ENCODE data around the gene NUP93. TPM values are rescaled to one million over a fixed set of nuclear protein-coding genes. Genes with fewer than 3 reads are reported as not detected.
"Not testable (repeated sequence)": the region's sequence is repeated elsewhere in the genome, so short reads cannot be mapped to it uniquely, and the experiment has no call there.

Gene NUP93
- polyA plus RNA-seq, 10 donors: 36.8 to 52.1 (median 45.5) TPM

DNA sequence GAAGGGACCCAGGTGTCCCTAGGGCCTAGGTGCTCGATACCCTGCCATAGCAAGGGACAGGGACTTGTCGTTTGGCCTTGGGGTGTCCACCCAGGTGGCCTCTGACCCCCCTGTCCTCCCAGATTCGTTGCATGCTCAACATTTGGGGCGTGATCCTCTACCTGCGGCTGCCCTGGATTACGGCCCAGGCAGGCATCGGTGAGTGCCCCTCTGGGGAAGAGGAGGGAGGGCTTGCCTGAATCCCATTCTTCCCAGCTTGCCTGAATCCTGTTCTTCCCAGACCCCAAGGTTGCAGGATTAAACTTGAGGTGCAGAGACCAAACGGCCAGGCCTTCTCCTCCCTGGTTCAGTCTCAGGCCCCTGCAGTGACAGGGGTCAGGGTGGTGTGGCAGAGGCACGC is 138.2 kb downstream of the NUP93 start:
- DNase-seq: no peak

- DNase-seq: not testable (repeated sequence)
These were observed 138.8 kb downstream of the NUP93 start for GRCh38 chr16:56868766-56869165.

DNA sequence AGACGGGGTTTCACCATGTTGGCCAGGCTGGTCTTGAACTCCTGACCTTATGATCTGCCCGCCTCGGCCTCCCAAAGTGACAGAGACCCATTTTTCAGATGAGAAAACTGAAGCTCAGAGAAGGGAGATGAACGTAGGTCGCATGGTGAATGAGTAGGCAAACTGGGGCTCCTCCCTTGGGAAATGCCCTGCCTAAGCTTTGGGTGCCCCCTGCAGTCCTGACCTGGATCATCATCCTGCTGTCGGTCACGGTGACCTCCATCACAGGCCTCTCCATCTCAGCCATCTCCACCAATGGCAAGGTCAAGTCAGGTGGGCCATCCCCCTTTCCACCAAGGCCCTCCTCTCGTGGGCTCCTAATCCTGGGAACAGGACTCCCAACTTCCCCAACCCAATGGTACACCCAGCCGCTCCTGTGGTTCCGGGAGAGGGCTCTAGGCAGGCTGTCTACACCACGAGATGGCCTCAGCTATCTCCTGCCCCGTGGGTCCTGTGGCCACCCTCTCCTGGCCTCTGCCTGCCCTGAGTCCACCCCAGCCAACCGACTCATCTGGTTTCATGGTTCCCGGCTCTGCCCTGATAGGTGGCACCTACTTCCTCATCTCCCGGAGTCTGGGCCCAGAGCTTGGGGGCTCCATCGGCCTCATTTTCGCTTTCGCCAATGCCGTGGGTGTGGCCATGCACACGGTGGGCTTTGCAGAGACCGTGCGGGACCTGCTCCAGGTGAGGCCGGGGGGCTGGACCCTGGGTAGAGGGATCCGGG is 139.8 kb downstream of the NUP93 start:
- DNase-seq: no peak

GRCh38 chr16:56870276-56870888 is 140.5 kb downstream of the NUP93 start:
- no peak for DNase-seq

GRCh38 chr16:56871172-56871593 is 141.3 kb downstream of the NUP93 start:
- DNase-seq: peak in 1 of 3 donors; percentile 34

DNA sequence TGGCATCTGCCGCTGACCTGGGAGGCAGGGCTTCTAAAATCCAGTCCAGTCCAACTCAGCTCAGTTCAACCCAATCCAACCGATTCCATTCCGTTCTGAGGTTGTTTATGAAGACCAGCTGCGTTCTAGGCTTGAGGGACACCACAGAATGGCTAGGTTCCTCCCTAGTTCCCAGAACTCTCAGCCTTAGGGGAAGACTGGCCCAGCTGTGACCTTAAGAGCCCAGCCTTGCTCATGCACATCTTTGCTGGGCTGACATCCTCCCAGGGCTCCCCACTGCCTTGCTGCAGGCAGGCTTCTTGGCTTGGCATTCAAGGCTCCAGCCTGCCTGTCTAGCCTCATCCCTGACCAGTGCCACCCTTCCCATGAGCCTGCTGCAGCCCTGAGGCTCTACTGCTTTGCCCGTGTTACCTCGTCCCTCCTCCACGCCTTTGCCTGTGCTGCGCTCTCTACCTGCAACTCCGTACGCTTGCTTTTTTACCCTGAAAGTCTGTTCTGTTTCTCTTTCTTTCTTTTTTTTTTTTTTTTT is 143.0 kb downstream of the NUP93 start:
- DNase-seq: peak in 1 of 3 donors; percentile 25

GRCh38 chr16:56874800-56875199 is 144.9 kb downstream of the NUP93 start:
- DNase-seq: peak; percentile 26 to 68 (median 51)

DNA sequence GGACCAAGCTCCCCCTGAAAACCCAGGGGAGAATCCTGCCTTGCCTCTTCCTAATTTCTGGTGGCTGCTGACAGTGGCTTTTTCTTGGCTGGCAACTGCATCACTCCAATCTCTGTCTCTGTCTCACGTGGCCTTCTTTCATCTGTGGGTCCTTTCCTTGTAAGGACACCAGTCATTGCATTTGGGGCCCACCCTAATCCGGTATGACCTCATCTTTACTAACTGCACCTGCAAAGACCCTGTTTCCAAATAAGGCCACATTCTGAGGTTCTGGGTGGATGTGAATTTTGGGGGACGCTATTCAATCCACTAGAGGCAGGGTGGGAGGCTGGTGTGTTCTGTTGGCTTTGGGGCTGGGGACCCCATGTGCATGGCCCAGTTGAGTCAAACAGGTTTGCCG is 146.1 kb downstream of the NUP93 start:
- no peak for DNase-seq

DNA sequence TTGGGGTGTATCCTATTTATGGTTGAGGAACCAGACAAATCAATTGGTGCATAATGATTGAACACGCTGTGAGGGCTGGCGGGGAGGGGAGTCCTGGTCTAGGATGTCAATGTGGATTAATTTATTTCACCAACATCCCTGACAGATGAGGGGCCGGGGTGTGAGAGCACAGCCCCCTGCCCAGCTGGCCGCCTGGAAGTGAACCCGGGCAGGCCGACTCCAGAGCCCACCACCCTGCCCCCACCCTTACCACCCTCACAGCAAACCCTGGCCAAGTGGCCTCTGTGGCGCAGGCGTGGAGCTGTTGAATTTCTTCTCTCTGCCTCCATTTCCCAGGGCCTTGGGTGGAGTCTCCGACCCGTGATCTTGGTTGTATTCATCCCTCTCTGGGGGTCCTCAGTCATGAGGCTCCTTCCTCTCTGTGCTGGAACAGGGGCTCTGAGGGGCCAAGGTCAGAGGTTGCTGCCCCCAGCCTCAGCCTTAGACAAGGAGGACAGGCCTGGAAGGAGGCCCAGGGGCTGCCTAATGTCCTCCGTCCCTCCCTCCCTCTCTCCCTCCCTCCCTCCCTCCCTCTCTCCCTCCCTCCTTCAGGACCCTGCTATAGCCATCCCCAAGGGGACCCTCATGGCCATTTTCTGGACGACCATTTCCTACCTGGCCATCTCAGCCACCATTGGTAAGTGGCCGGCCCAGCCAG is 147.7 kb downstream of the NUP93 start:
- no peak for DNase-seq

DNA sequence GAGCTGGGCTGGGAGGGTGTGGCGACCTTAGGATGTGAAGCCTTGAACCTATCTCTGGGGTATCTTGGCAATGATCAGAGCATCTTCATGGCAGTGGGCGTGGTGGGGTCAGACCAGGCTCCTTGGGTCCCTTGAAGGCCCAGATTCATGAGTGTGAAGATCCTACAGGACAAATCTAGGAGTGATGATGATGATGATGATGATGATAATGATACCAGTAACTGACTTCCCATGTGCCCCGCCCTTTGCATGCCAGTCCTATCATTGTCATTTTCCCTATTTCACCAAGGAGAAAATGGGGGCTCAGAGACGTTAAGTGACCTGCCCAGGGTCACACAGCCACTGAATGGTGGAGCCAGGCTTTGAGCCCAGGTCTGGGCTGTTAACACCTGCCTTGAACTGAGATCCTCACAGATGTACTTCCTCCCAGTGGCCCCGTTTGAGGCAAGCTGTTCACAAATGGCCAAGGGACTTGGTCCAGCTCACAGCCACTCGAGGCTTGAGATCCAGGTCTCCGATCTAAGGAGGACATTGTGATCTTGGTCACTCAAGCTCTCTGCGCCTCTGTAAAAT is 148.4 kb downstream of the NUP93 start:
- DNase-seq: no peak

- no peak for DNase-seq
These were observed 149.3 kb downstream of the NUP93 start for GRCh38 chr16:56879276-56879675.

DNA sequence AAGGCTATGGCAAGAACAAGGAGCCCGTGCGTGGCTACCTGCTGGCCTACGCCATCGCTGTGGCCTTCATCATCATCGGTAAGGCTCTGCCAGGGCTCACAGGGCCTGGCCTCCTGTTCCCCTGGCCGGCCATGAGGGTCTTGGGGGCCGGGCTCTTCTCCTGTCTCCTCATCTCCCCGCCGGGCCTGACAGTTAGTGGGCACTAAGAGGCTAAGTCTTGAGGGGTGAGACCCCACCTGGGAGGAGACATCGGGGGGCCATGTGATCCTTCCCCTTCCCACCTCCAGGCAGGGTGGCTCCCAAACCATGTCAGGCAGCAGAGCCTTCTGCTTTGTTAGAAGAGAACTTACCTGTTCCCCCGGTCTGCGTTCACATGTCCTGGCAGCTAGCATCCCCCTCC is 150.2 kb downstream of the NUP93 start:
- DNase-seq: no peak

DNA sequence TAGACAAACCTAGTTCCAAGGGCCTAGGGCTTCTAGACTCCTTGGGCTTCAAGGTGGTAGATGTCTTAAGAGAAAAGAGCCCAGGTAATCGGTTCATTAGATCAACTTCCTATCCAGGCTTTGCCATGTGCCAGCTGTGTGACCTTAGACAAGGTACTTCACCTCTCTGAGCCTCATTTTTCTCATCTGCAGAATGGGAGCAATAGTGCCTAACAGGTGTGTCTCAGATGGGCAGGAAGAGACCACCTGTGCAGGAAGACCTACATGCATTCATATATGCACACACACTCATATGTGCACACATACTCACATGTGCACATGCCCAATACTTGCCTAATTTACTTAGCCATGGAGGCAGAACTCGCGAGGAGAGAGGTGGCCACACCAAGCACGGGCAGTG is 150.8 kb downstream of the NUP93 start:
- DNase-seq: no peak

DNA sequence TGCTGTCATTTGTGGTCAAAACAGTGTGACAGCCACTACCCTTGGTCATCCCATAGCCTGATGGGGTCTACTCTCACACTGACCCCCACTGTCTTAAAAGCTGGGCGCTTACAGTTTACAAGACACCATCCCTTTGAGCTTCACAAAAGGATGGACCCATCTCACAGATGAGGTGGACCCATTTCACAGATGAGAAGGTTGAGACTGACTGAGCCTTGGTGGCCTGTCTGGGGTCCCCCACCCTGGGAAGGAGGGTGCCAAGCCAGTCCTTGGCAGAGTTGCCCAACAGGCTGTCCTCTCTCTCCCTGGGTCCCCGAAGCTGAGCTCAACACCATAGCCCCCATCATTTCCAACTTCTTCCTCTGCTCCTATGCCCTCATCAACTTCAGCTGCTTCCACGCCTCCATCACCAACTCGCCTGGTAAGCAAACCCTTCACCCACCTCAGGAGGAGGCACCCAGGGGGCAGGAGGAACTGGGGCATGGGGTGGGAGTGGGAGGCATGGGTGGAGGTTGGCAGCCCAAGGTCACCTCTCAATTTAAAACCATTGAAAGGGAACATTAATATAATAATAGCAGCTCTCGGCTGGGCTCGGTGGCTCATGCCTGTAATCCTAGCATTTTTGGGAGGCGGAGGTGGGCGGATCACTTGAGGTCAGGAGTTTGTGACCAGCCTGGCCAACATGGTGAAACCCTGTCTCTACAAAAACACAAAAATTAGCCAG is 152.3 kb downstream of the NUP93 start:
- no peak for DNase-seq

- no peak for DNase-seq
These were observed 153.7 kb downstream of the NUP93 start for GRCh38 chr16:56883586-56883985.

- no peak for DNase-seq
These were observed 154.2 kb downstream of the NUP93 start for GRCh38 chr16:56884026-56884582.

DNA sequence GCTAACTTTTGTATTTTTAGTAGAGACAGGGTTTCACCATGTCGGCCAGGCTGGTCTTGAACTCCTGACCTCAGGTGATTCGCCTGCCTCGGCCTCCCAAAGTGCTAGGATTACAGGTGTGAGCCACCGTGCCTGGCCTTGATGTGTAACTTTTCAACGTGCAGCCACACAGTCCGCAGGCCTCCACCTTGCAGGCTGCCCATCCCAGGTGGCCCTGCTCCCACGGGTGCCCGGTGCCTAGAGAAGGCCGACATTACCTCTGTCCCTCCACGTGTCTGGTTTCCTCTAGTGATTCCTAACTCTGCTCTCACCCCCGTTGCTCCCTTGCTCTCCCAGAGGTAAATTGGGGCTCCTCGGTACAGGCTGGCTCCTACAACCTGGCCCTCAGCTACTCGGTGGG is 155.0 kb downstream of the NUP93 start:
- not testable (repeated sequence) for DNase-seq

GRCh38 chr16:56885446-56886162 is 155.7 kb downstream of the NUP93 start:
- no peak for DNase-seq

GRCh38 chr16:56886296-56886695 is 156.4 kb downstream of the NUP93 start:
- DNase-seq: no peak

DNA sequence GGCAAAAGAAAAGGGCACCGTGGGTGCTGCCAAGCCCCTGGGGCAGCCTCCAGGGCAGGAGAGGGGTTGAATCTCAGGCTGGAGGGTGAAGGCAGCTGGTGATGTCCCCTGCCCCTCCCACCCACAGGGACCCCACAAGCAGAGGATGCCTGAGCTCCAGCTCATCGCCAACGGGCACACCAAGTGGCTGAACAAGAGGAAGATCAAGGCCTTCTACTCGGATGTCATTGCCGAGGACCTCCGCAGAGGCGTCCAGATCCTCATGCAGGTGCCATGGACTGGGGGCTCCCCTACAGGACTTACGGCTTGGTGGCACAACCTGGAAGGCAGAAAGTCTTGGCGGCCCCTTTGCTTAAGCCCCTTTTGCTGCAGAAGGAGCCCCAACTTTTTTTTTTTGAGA is 156.9 kb downstream of the NUP93 start:
- DNase-seq: no peak

DNA sequence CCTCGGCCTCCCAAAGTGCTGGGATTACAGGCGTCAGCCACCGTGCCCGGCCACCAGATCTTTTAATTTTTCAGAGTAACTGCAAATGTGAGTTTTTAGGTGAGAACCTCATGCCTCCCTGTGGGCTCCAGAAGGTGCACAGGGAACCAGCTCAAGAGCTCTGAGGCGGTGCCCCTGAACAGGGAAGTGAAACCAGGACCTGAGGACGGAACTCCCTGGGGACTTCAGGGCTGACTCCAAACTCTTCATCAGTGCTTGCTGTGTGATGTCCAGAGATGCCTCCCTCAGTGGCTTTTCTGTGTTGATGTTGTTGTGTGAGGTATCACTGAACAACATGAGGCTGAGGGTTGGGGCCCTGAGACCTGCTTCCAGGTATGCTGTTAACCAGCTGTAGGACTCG is 158.9 kb downstream of the NUP93 start:
- no peak for DNase-seq

All from muscle of back (tissue), 11 donors.